Activated T-cell treated with anti-CD3 and anti-CD28 coated beads, Interleukin-2, amount 50 U/mL, for 1 hour (primary cell): Measurements from ENCODE around the gene CACNG7.
A peak's percentile ranks its signal among the peaks of the same experiment; 100 is the strongest.
"Not testable (repeated sequence)": the region's sequence is repeated elsewhere in the genome, so short reads cannot be mapped to it uniquely, and the experiment has no call there.

Source experiments
- DNase-seq: peaks from one replicate; pipeline ENCODE4 v3.0.0-alpha.2; 2020

The CACNG7 gene

GRCh38 chr19:53906211-53907192 lies 2.6 kb upstream of the CACNG7 start:
- peak; percentile 79 for DNase-seq

GRCh38 chr19:53907193-53907581 lies 1.9 kb upstream of the CACNG7 start:
- DNase-seq: no peak

- DNase-seq: no peak
Measured at GRCh38 chr19:53907690-53908089, 1.4 kb upstream of the CACNG7 start.

- DNase-seq: peak; percentile 55
Measured at GRCh38 chr19:53908106-53908934, 758 bp upstream of the CACNG7 start.

GRCh38 chr19:53909471-53910169 lies 542 bp downstream of the CACNG7 start:
- DNase-seq: no peak

GRCh38 chr19:53910170-53910518 lies 1.1 kb downstream of the CACNG7 start:
- no peak for DNase-seq

GRCh38 chr19:53912653-53913052 lies 3.6 kb downstream of the CACNG7 start:
- no peak for DNase-seq

- no peak for DNase-seq
Measured at GRCh38 chr19:53915000-53915399, 5.9 kb downstream of the CACNG7 start.

- no peak for DNase-seq
Measured at GRCh38 chr19:53916004-53916403, 6.9 kb downstream of the CACNG7 start.

GRCh38 chr19:53917356-53917755 lies 8.3 kb downstream of the CACNG7 start:
- no peak for DNase-seq

- DNase-seq: peak; percentile 30
Measured at GRCh38 chr19:53927739-53928138, 18.7 kb downstream of the CACNG7 start.

- no peak for DNase-seq
Measured at GRCh38 chr19:53936029-53936428, 27.0 kb downstream of the CACNG7 start.

GRCh38 chr19:53942001-53942786 lies 33.1 kb downstream of the CACNG7 start:
- no peak for DNase-seq

- no peak for DNase-seq
Measured at GRCh38 chr19:53944416-53944815, 35.3 kb downstream of the CACNG7 start.

- no peak for DNase-seq
Measured at GRCh38 chr19:53944933-53945332, 35.9 kb downstream of the CACNG7 start.

- no peak for DNase-seq
Measured at GRCh38 chr19:53945441-53945840, 36.4 kb downstream of the CACNG7 start.

- no peak for DNase-seq
Measured at GRCh38 chr19:53945998-53946397, 36.9 kb downstream of the CACNG7 start.

- DNase-seq: no peak
Measured at GRCh38 chr19:53947624-53948023, 38.5 kb downstream of the CACNG7 start.

- not testable (repeated sequence) for DNase-seq
Measured at GRCh38 chr19:53948611-53949010, 39.5 kb downstream of the CACNG7 start.

GRCh38 chr19:53951436-53951835 lies 42.4 kb downstream of the CACNG7 start:
- no peak for DNase-seq

GRCh38 chr19:53951947-53952346 lies 42.9 kb downstream of the CACNG7 start:
- DNase-seq: no peak

- no peak for DNase-seq
Measured at GRCh38 chr19:53953383-53953782, 44.3 kb downstream of the CACNG7 start.
